Body of pancreas (tissue), 4 donors: ENCODE measurements around the gene NEURL1.

Experiments
- POLR2A ChIP-seq, 3 donors: fragments of 450-650 bp; IDR thresholded peaks; one replicate each; pipeline ENCODE4 v1.6.1; 2016; ENCODE audit warnings: antibody characterized with exemption in 3 of 3, mild to moderate bottlenecking in 2 of 3
- TF ChIP-seq, protein P1 (sequence below), 7 experiments: fragments of 450-650 bp in 4 of 7; fragments of 200-600 bp in 3 of 7; sonication (generic) in 3 of 7; IDR thresholded peaks; one replicate each; pipeline ENCODE4 v1.5.1; 2016 to 2019; ENCODE audit warnings: antibody characterized with exemption in 7 of 7

DNA sequence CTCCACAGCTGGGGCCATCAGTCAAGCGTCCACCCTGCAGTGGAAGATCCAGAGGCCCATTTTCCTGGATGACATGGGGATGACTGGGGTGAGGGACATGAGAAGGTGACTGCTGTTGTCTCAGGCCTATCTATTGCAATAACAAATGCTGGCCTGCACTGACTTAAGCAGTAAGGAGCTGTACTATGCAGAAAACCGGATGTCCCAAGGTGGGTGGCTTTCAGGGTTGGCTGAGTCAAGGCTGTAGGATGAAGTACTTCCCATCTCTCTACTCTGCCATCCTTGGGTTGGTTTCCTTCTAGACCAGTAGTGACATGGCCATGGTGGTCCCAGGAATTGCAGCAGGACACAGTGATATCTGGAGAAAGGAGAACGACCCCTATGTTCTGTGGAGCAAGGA is 48.1 kb downstream of the NEURL1 start:
- TF ChIP-seq, protein P1, sequence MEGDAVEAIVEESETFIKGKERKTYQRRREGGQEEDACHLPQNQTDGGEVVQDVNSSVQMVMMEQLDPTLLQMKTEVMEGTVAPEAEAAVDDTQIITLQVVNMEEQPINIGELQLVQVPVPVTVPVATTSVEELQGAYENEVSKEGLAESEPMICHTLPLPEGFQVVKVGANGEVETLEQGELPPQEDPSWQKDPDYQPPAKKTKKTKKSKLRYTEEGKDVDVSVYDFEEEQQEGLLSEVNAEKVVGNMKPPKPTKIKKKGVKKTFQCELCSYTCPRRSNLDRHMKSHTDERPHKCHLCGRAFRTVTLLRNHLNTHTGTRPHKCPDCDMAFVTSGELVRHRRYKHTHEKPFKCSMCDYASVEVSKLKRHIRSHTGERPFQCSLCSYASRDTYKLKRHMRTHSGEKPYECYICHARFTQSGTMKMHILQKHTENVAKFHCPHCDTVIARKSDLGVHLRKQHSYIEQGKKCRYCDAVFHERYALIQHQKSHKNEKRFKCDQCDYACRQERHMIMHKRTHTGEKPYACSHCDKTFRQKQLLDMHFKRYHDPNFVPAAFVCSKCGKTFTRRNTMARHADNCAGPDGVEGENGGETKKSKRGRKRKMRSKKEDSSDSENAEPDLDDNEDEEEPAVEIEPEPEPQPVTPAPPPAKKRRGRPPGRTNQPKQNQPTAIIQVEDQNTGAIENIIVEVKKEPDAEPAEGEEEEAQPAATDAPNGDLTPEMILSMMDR (IDR thresholded peaks at IDR 0.05) = no peak
- TF ChIP-seq POLR2A (IDR thresholded peaks at IDR 0.05) = no peak
